ENCODE data around the gene RASSF9. TPM values are rescaled to one million over a fixed set of nuclear protein-coding genes. Genes with fewer than 3 reads are reported as not detected.

RASSF9 gene
- total RNA-seq, 4 donors from 2014 or later = 6.4 to 17.8 (median 9.1) TPM

- no peak for TF ChIP-seq POLR2A (IDR thresholded peaks at IDR 0.05)
- peak; percentile 74 to 86 (median 81) for TF ChIP-seq CTCF (IDR thresholded peaks at IDR 0.05)
- intact Hi-C loops (cut with DNase I; ENCODE audit: low total_unique reads) = no loop called here
- Histone ChIP-seq H3K27ac (peak overlapping the region; percentile 29 to 43), H3K27me3 (no peaks in the 10 kb centered on the region), H3K9me3 (no peaks in the 10 kb centered on the region), H3K36me3 (no peaks in the 10 kb centered on the region), H3K4me1 (no peaks in the 10 kb centered on the region), H3K4me3 (no peak overlapping the region)
- DNase-seq = peak; percentile 31 to 36
Measured at GRCh38 chr12:85866986-85867776, 31.0 kb upstream of the RASSF9 start.

- Histone ChIP-seq H3K27ac (no peak overlapping the region), H3K27me3 (no peaks in the 10 kb centered on the region), H3K4me1 (no peaks in the 10 kb centered on the region), H3K36me3 (no peaks in the 10 kb centered on the region), H3K4me3 (no peak overlapping the region), H3K9me3 (no peaks in the 10 kb centered on the region)
- intact Hi-C loops (cut with DNase I; ENCODE audit: low total_unique reads) = no loop called here
- no peak for DNase-seq
- TF ChIP-seq POLR2A (IDR thresholded peaks at IDR 0.05) (no peak), CTCF (IDR thresholded peaks at IDR 0.05) (no peak)
Measured at GRCh38 chr12:85865890-85866289, 29.7 kb upstream of the RASSF9 start.

- no peaks in the 10 kb centered on the region for H3K9me3 ChIP-seq
- no peaks in the 10 kb centered on the region for H3K36me3 ChIP-seq
- no peak overlapping the region for H3K4me3 ChIP-seq
- DNase-seq = no peak
- H3K4me1 ChIP-seq = no peaks in the 10 kb centered on the region
- intact Hi-C loops (cut with DNase I; ENCODE audit: low total_unique reads) = no loop called here
- no peaks in the 10 kb centered on the region for H3K27me3 ChIP-seq
- TF ChIP-seq CTCF (IDR thresholded peaks at IDR 0.05) = no peak
- no peak for TF ChIP-seq POLR2A (IDR thresholded peaks at IDR 0.05)
- H3K27ac ChIP-seq = no peak overlapping the region
Measured at GRCh38 chr12:85856966-85857365, 20.8 kb upstream of the RASSF9 start.

- no peak overlapping the region for H3K27ac ChIP-seq
- intact Hi-C loops (cut with DNase I; ENCODE audit: low total_unique reads) = no loop called here
- TF ChIP-seq POLR2A (IDR thresholded peaks at IDR 0.05) = no peak
- TF ChIP-seq CTCF (IDR thresholded peaks at IDR 0.05) = no peak
Measured at GRCh38 chr12:85855305-85855704, 19.1 kb upstream of the RASSF9 start.

GRCh38 chr12:85849344-85849743, 13.1 kb upstream of the RASSF9 start:
- intact Hi-C loops (cut with DNase I; ENCODE audit: low total_unique reads) = no loop called here
- TF ChIP-seq POLR2A (IDR thresholded peaks at IDR 0.05) (no peak), CTCF (IDR thresholded peaks at IDR 0.05) (no peak)
- H3K27me3 ChIP-seq = no peaks in the 10 kb centered on the region
- no peak overlapping the region for H3K27ac ChIP-seq
- H3K36me3 ChIP-seq = no peaks in the 10 kb centered on the region
- no peaks in the 10 kb centered on the region for H3K4me1 ChIP-seq
- no peak for DNase-seq
- no peaks in the 10 kb centered on the region for H3K9me3 ChIP-seq
- no peak overlapping the region for H3K4me3 ChIP-seq

More at GRCh38 chr12:85855305-85855704, 19.1 kb upstream of the RASSF9 start:
- Histone ChIP-seq H3K4me1 (no peaks in the 10 kb centered on the region), H3K36me3 (no peaks in the 10 kb centered on the region), H3K27me3 (no peaks in the 10 kb centered on the region), H3K4me3 (no peak overlapping the region), H3K9me3 (no peaks in the 10 kb centered on the region)
- no peak for DNase-seq

Measured in uterus (tissue), 4 donors.